Endothelial cell of umbilical vein (primary cell): ENCODE data around the gene KIF1B. TPM values are rescaled to one million over a fixed set of nuclear protein-coding genes. Genes with fewer than 3 reads are reported as not detected.
A peak's percentile ranks its signal among the peaks of the same experiment; 100 is the strongest.

Experiments
- BruUV-seq: library from RNA; stranded (reverse); fragments of 400-500 nt; replicated peaks from 2 replicates; lab custom pipeline; 2021; lab: Mats Ljungman, UMichigan
- CTCF ChIA-PET: fragments of 300-600, 350-600 bp; sonication (Branson Sonifier 250); formaldehyde crosslinking; loops from one replicate; lab custom pipeline; 2021; ENCODE audit warnings: antibody characterized with exemption, inconsistent platforms; lab: Charles Lee
- POLR2A ChIA-PET: fragments of 300-600, 350-600 bp; sonication (Branson Sonifier 250); formaldehyde crosslinking; loops from one replicate; lab custom pipeline; 2021; ENCODE audit warnings: antibody characterized with exemption, inconsistent platforms; lab: Charles Lee
- DNase-seq: peaks from one replicate; pipeline ENCODE4 v3.0.0-alpha.2; 2011; ENCODE audit warnings: low read depth, low spot score
- FAIRE-seq: peaks from 2 replicates; lab custom pipeline; 2011; peaks lifted over from hg19 to GRCh38; lab: Jason Lieb, UNC
- H2AFZ ChIP-seq: 2 replicates; pipeline ENCODE4 v1.6.0; 2012; ENCODE audit warnings: low read depth, low read length, control low read depth, inconsistent platforms
- H3K27ac ChIP-seq: 2 replicates; pipeline ENCODE4 v1.5.1; 2011; ENCODE audit warnings: low read depth, mild to moderate bottlenecking, control low read depth, low read length, moderate library complexity; ENCODE audit not compliant: insufficient read depth
- H3K27me3 ChIP-seq, 2 experiments: 2 replicates each; pipeline versions ENCODE4 v1.6.0 to v1.6.1; 2011; ENCODE audit warnings: low read length in 2 of 2, mixed read lengths in 1 of 2; ENCODE audit not compliant: control insufficient read depth in 2 of 2, insufficient read depth in 2 of 2
- H3K36me3 ChIP-seq, 2 experiments: 2 replicates in 1 of 2; 3 replicates in 1 of 2; pipeline ENCODE4 v1.5.1; 2011; ENCODE audit warnings: low read length in 2 of 2, mild to moderate bottlenecking in 1 of 2, moderate library complexity in 1 of 2; ENCODE audit not compliant: control insufficient read depth in 2 of 2, insufficient read depth in 2 of 2; ENCODE audit errors: extremely low read depth in 1 of 2
- H3K4me1 ChIP-seq: 3 replicates; pipeline ENCODE4 v1.5.1; 2011; ENCODE audit warnings: mild to moderate bottlenecking, low read length; ENCODE audit not compliant: control insufficient read depth, insufficient read depth; ENCODE audit errors: extremely low read depth
- H3K4me2 ChIP-seq: 2 replicates; pipeline ENCODE4 v1.6.1; 2011; ENCODE audit warnings: low read length, control low read depth, mixed read lengths; ENCODE audit not compliant: insufficient read depth
- H3K4me3 ChIP-seq, 3 experiments: fragments of 200-600 bp in 1 of 3; sonication (generic), shearing (Covaris generic) in 1 of 3; replicated peaks in 1 of 3; 2 replicates each; pipeline ENCODE4 v1.5.1; 2011 to 2016; ENCODE audit warnings: control low read depth in 3 of 3, low read length in 3 of 3, mild to moderate bottlenecking in 2 of 3, inconsistent platforms in 1 of 3, low read depth in 1 of 3, moderate library complexity in 1 of 3; ENCODE audit not compliant: insufficient read depth in 1 of 3
- H3K79me2 ChIP-seq: 2 replicates; pipeline ENCODE4 v1.6.0; 2012; ENCODE audit warnings: low read length, inconsistent platforms; ENCODE audit not compliant: control insufficient read depth, insufficient read depth
- H3K9ac ChIP-seq: replicated peaks from 2 replicates; pipeline ENCODE3; 2011; ENCODE audit warnings: low read length, control low read depth; ENCODE audit not compliant: insufficient read depth; ENCODE audit errors: extremely low read depth
- H3K9me1 ChIP-seq: replicated peaks from 3 replicates; pipeline ENCODE4 v1.6.0; 2011; ENCODE audit warnings: mild to moderate bottlenecking, low read length; ENCODE audit not compliant: control insufficient read depth, insufficient read depth; ENCODE audit errors: extremely low read depth
- H3K9me3 ChIP-seq: replicated peaks from 2 replicates; pipeline ENCODE4 v1.5.1; 2012; ENCODE audit warnings: low read length, inconsistent platforms; ENCODE audit not compliant: control insufficient read depth, insufficient read depth
- H4K20me1 ChIP-seq: replicated peaks from 2 replicates; pipeline ENCODE3; 2011; ENCODE audit warnings: mild to moderate bottlenecking, low read length; ENCODE audit not compliant: control insufficient read depth, insufficient read depth; ENCODE audit errors: extremely low read depth
- EZH2 ChIP-seq: IDR thresholded peaks from 2 replicates; pipeline ENCODE4 v1.6.1; 2012; ENCODE audit warnings: borderline replicate concordance, low read depth, mild to moderate bottlenecking, moderate library complexity, low read length, inconsistent platforms; ENCODE audit not compliant: severe bottlenecking
- FOS ChIP-seq: IDR thresholded peaks from 2 replicates; pipeline ENCODE4 v1.6.1; 2011; ENCODE audit warnings: mild to moderate bottlenecking, low read length, moderate library complexity, borderline replicate concordance; ENCODE audit not compliant: insufficient read depth
- GATA2 ChIP-seq: IDR thresholded peaks from 2 replicates; pipeline ENCODE4 v1.7.0; 2011; ENCODE audit warnings: low read depth, mild to moderate bottlenecking, moderate library complexity, mixed read lengths, low read length; ENCODE audit not compliant: insufficient read length, insufficient read depth
- JUN ChIP-seq: IDR thresholded peaks from 2 replicates; pipeline ENCODE4 v1.6.1; 2011; ENCODE audit warnings: borderline replicate concordance, low read depth; ENCODE audit not compliant: insufficient read length, insufficient read depth
- MYC ChIP-seq: IDR thresholded peaks from one replicate; pipeline ENCODE4 v1.6.1; 2011; ENCODE audit warnings: mild to moderate bottlenecking, low read depth, low read length
- POLR2A ChIP-seq: IDR thresholded peaks from 2 replicates; pipeline ENCODE4 v1.6.1; 2012; ENCODE audit warnings: low read depth, mild to moderate bottlenecking, control low read depth, low read length
- POLR2AphosphoS5 ChIP-seq: IDR thresholded peaks from 2 replicates; pipeline ENCODE4 v1.6.1; 2012; ENCODE audit warnings: low read depth, mild to moderate bottlenecking, control low read depth, low read length, moderate library complexity; ENCODE audit not compliant: insufficient read depth
- dilution Hi-C: fragments of 300-500 bp; cut with MboI; formaldehyde crosslinking; loops from one replicate; pipeline ENCODE4 v1.15.0; 2019; ENCODE audit warnings: low sequenced_read_pairs; ENCODE audit not compliant: extremely low pct_ligation_motif_present
- intact Hi-C: fragments of 100-400 bp; cut with micrococcal nuclease; formaldehyde crosslinking; loops from one replicate; pipeline ENCODE4 v1.10.0; 2022
- polyA plus RNA-seq, 4 experiments: library from polyadenylated mRNA; depleted of rRNA in 3 of 4; stranded (reverse) in 3 of 4; unstranded in 1 of 4; fragments of >200 nt; gene quantifications; 2 replicates each; pipeline versions ENCODE4 v1.2.1 to v1.2.3, GENCODE V29; 2011 to 2012; ENCODE audit warnings: missing spikeins in 1 of 4
- total RNA-seq: library from RNA; stranded (reverse); gene quantifications from 2 replicates; pipeline ENCODE4 v1.2.3, GENCODE V29; 2021
- TF ChIP-seq, protein P1 (sequence below), 2 donors: IDR thresholded peaks; 1 replicate in 1 of 2; 2 replicates in 1 of 2; pipeline ENCODE4 v1.5.1; 2011; ENCODE audit warnings: low read length in 2 of 2, mild to moderate bottlenecking in 2 of 2, moderate library complexity in 2 of 2, control low read depth in 1 of 2, inconsistent platforms in 1 of 2, low read depth in 1 of 2; ENCODE audit not compliant: insufficient read depth in 1 of 2; ENCODE audit errors: extremely low read depth in 1 of 2
- TF ChIP-seq, protein P2 (sequence below): IDR thresholded peaks from 2 replicates; pipeline ENCODE4 v1.6.1; 2011; ENCODE audit not compliant: insufficient read depth, insufficient read length

The KIF1B gene
- total and polyA plus RNA-seq, 2 donors (not counting 3 experiments of a cell fraction or from before 2014, with no cell fraction given): 14.8 to 58.6 TPM

DNA sequence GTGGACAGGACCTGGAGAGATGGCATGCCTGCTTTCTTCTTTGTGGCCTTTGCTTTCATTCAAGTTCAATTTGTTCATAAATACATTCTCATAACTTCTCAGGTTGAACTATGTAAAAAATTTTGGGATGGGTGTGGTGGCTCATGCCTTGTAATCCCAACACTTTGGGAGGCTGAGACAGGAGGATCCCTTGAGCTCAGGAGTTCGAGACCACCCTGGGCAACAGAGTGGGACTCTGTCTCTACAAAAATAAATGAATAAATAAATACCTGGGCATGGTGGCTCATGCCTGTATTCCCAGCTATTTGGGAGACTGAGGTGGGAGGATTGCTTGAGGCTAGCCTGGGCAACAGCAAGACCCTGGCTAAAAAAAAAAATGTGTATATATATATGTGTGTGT lies 2.1 kb downstream of the KIF1B start:
- peak overlapping the region in 1 of 3 experiments; percentile 79 for H3K4me3 ChIP-seq
- CTCF ChIA-PET: interaction anchor here (1.0 to 1.3 kb wide), 4 partner anchors 13 to 54 kb away, joined by 3 to 6 read pairs (median 3); no protein-coding TSS in a partner anchor
- H3K4me1 ChIP-seq: peaks cover 24% of the 10 kb centered on the region
- no peaks in the 10 kb centered on the region for H3K9me3 ChIP-seq
- no peak overlapping the region for H3K27ac ChIP-seq
- peaks cover 52% of the 10 kb centered on the region for H3K79me2 ChIP-seq
- H3K36me3 ChIP-seq: no peaks in the 10 kb centered on the region
- FAIRE-seq: no peak
- no peaks in the 10 kb centered on the region for H3K9me1 ChIP-seq
- no peaks in the 10 kb centered on the region for H3K27me3 ChIP-seq
- DNase-seq: no peak
- dilution Hi-C loops: no loop called here
- POLR2A ChIA-PET: interaction anchor here (0.6 kb wide), 1 partner anchor 446 kb away, joined by 3 read pairs; no protein-coding TSS in a partner anchor
- no peak overlapping the region for H2AFZ ChIP-seq
- TF ChIP-seq MYC: no peak
- TF ChIP-seq POLR2A: no peak
- TF ChIP-seq, protein P1, sequence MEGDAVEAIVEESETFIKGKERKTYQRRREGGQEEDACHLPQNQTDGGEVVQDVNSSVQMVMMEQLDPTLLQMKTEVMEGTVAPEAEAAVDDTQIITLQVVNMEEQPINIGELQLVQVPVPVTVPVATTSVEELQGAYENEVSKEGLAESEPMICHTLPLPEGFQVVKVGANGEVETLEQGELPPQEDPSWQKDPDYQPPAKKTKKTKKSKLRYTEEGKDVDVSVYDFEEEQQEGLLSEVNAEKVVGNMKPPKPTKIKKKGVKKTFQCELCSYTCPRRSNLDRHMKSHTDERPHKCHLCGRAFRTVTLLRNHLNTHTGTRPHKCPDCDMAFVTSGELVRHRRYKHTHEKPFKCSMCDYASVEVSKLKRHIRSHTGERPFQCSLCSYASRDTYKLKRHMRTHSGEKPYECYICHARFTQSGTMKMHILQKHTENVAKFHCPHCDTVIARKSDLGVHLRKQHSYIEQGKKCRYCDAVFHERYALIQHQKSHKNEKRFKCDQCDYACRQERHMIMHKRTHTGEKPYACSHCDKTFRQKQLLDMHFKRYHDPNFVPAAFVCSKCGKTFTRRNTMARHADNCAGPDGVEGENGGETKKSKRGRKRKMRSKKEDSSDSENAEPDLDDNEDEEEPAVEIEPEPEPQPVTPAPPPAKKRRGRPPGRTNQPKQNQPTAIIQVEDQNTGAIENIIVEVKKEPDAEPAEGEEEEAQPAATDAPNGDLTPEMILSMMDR (IDR thresholded peaks at IDR 0.05; ENCODE audit: extremely low read depth in 1 of 2, insufficient read depth in 1 of 2, low read depth in 1 of 2, low read length in 2 of 2): no peak
- no peak for TF ChIP-seq JUN
- TF ChIP-seq FOS: no peak
- no peak for TF ChIP-seq EZH2
- TF ChIP-seq POLR2AphosphoS5: no peak
- no peak for TF ChIP-seq GATA2
- TF ChIP-seq, protein P2, sequence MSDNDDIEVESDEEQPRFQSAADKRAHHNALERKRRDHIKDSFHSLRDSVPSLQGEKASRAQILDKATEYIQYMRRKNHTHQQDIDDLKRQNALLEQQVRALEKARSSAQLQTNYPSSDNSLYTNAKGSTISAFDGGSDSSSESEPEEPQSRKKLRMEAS: no peak
- intact Hi-C loops: loop anchor here (5.0 kb wide), 2 partner anchors 65 to 180 kb away; partner anchors contain the start of gene UBE4B
- no peak overlapping the region for H3K9ac ChIP-seq
- H3K4me2 ChIP-seq: peak overlapping the region; percentile 76
- BruUV-seq: no TSS peak
- no peaks in the 10 kb centered on the region for H4K20me1 ChIP-seq
